Coronary artery (tissue), 2 donors: ENCODE results near the gene KLHDC4.

ENCODE experiments used
- DNase-seq: peaks from one replicate; pipeline ENCODE4 v3.0.0-alpha.2; 2017; ENCODE audit warnings: low spot score
- H3K27ac ChIP-seq, 2 donors: fragments of 200-600 bp; sonication (generic); one replicate each; pipeline ENCODE4 v1.5.1; 2016 to 2019
- H3K4me3 ChIP-seq: fragments of 200-600 bp; sonication (generic); 2 replicates; pipeline ENCODE4 v1.5.1; 2016; ENCODE audit warnings: mild to moderate bottlenecking, moderate library complexity
- TF ChIP-seq, protein P1 (sequence below): fragments of 200-600 bp; sonication (generic); IDR thresholded peaks from one replicate; pipeline ENCODE4 v1.5.1; 2019; ENCODE audit warnings: antibody characterized with exemption

KLHDC4 gene

DNA sequence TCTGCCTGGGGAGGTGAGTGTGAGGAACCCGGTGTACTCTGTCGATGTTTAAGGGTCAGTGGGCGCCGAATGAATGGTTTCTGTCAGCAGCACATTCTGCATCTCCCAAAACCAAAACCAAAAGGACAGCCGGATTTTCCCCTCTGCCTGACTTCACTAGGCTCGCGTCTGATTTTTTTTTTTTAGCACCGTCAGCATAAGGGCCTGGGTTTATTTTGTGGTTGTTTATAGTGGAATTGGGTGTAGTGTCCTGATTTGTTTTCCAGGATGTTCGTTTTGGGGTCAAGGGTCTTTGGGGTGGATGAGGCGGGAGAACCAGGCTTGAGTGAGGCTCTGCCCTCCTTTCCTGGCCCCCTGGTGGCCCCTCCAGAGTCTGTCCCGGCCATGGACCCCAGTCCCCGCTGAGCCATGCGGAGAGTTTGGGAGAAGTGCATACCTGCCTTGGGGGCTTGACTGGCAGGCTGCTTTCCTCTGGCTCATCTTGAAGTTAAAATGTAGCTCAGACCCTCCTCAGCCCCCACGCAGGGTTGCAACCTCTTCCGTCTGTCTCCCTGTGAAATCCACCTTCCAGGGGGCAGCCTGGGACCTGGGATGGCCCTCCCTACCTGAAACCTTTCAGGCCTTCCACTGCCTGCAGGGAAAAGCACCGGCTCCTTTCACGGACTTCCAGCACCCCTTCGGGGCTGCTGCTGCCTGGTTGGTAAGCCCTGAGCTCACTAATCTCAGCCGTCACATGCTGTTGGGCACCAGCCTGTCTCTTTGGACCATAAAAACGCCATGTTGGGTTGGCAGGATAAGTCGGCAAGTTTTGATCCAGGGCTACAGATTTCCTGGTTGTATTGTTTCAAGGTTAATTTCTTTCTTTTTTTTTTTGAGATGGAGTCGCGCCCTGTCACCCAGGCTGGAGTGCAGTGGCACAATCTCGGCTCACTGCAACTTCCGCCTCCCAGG lies 103.3 kb downstream of the KLHDC4 start:
- TF ChIP-seq, protein P1, sequence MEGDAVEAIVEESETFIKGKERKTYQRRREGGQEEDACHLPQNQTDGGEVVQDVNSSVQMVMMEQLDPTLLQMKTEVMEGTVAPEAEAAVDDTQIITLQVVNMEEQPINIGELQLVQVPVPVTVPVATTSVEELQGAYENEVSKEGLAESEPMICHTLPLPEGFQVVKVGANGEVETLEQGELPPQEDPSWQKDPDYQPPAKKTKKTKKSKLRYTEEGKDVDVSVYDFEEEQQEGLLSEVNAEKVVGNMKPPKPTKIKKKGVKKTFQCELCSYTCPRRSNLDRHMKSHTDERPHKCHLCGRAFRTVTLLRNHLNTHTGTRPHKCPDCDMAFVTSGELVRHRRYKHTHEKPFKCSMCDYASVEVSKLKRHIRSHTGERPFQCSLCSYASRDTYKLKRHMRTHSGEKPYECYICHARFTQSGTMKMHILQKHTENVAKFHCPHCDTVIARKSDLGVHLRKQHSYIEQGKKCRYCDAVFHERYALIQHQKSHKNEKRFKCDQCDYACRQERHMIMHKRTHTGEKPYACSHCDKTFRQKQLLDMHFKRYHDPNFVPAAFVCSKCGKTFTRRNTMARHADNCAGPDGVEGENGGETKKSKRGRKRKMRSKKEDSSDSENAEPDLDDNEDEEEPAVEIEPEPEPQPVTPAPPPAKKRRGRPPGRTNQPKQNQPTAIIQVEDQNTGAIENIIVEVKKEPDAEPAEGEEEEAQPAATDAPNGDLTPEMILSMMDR, result no peak
- H3K27ac ChIP-seq, result no peak overlapping the region
- H3K4me3 ChIP-seq, result no peak overlapping the region
- DNase-seq, result no peak

DNA sequence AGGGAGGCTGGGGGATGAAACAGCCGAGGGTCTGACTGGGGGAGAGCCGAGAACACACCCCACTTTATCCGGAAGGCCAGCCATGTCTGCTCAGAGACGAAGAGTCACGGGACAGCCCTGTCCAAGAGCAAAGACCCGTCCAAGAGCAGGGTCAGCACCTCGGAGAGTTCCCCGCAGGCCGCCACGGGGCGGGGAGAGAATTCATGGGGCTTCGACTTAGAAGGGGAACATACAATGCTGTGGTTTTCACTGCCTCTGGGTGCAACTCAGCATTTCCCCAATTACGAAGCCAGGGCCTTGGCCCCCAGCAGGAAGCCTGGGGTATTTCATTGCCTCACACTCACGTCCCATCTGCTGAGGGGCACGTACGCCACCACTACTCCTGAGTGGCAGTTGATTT lies 104.2 kb downstream of the KLHDC4 start:
- TF ChIP-seq, protein P1, result no peak
- no peak for DNase-seq
- Histone ChIP-seq H3K27ac (no peak overlapping the region), H3K4me3 (no peak overlapping the region)

DNA sequence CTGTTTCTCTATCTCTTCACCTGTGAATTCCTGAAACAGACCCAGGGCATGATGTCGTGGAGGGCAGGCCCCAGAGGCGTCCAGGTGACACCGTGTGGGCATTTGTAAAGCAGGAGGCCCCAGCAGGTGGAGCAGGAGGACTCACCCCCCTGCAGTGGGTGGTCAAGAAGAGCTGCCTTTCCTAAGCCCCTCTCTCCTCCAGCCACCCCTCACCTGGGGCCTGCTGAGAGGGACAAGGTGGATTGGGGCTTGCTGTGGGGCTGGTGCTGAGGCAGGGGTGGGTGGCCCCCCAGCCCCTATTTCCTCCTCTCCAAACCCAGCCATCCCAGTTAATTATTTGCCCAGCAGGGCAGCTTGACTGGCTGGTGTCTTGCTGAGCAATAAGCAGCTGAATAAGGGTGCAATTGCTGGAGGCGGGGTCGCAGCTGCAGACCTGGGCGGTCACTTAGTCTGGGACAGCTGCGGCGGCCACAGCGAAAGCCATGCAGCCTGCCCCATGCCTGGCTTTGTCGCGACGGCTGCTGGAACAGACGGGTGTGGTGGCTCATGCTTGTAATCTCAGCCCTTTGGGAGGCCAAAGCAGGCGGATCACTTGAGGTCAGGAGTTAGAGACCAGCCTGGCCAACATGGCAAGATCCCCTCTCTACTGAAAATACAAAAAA lies 107.1 kb downstream of the KLHDC4 start:
- TF ChIP-seq, protein P1, result no peak
- H3K27ac ChIP-seq, result no peak overlapping the region
- no peak for DNase-seq

More for the DNA sequence above, 107.1 kb downstream of the KLHDC4 start:
- H3K4me3 ChIP-seq, result no peak overlapping the region
